Trophoblast cell (in vitro differentiated cells and primary cell): ENCODE measurements around the gene ADCK2.

Source experiments
- DNase-seq, 2 donors: peaks; one replicate each; pipeline ENCODE4 v3.0.0-alpha.2; 2016
- H2AFZ ChIP-seq: 2 replicates; pipeline ENCODE4 v1.6.1; 2013; ENCODE audit warnings: low read length, moderate library complexity, mild to moderate bottlenecking; ENCODE audit not compliant: insufficient read depth, poor library complexity
- H2AK5ac ChIP-seq: 2 replicates; pipeline ENCODE4 v1.6.1; 2013; ENCODE audit warnings: mild to moderate bottlenecking, low read length
- H2BK120ac ChIP-seq: 2 replicates; pipeline ENCODE4 v1.6.1; 2013; ENCODE audit warnings: low read length, mild to moderate bottlenecking, moderate library complexity; ENCODE audit not compliant: insufficient read depth, poor library complexity
- H2BK12ac ChIP-seq: 2 replicates; pipeline ENCODE4 v1.6.1; 2013; ENCODE audit warnings: mild to moderate bottlenecking, low read length, moderate library complexity
- H2BK5ac ChIP-seq: 2 replicates; pipeline ENCODE4 v1.6.1; 2013; ENCODE audit warnings: low read length, low read depth, moderate library complexity, mild to moderate bottlenecking; ENCODE audit not compliant: poor library complexity
- H3K14ac ChIP-seq: 2 replicates; pipeline ENCODE4 v1.6.1; 2013; ENCODE audit warnings: mild to moderate bottlenecking, low read length
- H3K18ac ChIP-seq: 2 replicates; pipeline ENCODE4 v1.6.1; 2013; ENCODE audit warnings: mild to moderate bottlenecking, low read length
- H3K23ac ChIP-seq: 2 replicates; pipeline ENCODE4 v1.6.1; 2013; ENCODE audit warnings: low read length
- H3K27ac ChIP-seq: 2 replicates; pipeline ENCODE4 v1.5.1; 2013; ENCODE audit warnings: low read depth, mild to moderate bottlenecking, inconsistent platforms, low read length, moderate library complexity
- H3K27me3 ChIP-seq: 2 replicates; pipeline ENCODE4 v1.6.1; 2013; ENCODE audit warnings: inconsistent platforms, mild to moderate bottlenecking, low read length, moderate library complexity; ENCODE audit not compliant: insufficient read depth
- H3K36me3 ChIP-seq, 2 experiments: 1 replicate in 1 of 2; 2 replicates in 1 of 2; pipeline ENCODE4 v1.6.1; 2013; ENCODE audit warnings: low read length in 2 of 2, mild to moderate bottlenecking in 2 of 2, moderate library complexity in 1 of 2; ENCODE audit not compliant: insufficient read depth in 2 of 2, control insufficient read depth in 1 of 2
- H3K4ac ChIP-seq: 2 replicates; pipeline ENCODE4 v1.6.1; 2013; ENCODE audit warnings: low read depth, mild to moderate bottlenecking, low read length, moderate library complexity
- H3K4me1 ChIP-seq, 2 experiments: 1 replicate in 1 of 2; 2 replicates in 1 of 2; pipeline ENCODE4 v1.6.1; 2013; ENCODE audit warnings: low read length in 2 of 2, mild to moderate bottlenecking in 2 of 2, moderate library complexity in 1 of 2; ENCODE audit not compliant: insufficient read depth in 2 of 2, control insufficient read depth in 1 of 2
- H3K4me2 ChIP-seq: 2 replicates; pipeline ENCODE4 v1.6.1; 2013; ENCODE audit warnings: inconsistent platforms, mild to moderate bottlenecking, low read length, moderate library complexity
- H3K4me3 ChIP-seq: 2 replicates; pipeline ENCODE4 v1.5.1; 2013; ENCODE audit warnings: mild to moderate bottlenecking, low read depth, low read length, inconsistent platforms
- H3K79me1 ChIP-seq: one replicate; pipeline ENCODE4 v1.6.1; 2013; ENCODE audit warnings: low read length
- H3K79me2 ChIP-seq: 2 replicates; pipeline ENCODE4 v1.6.1; 2013; ENCODE audit warnings: low read length, mild to moderate bottlenecking; ENCODE audit not compliant: control insufficient read depth, insufficient read depth, poor library complexity
- H3K9ac ChIP-seq: 2 replicates; pipeline ENCODE4 v1.6.1; 2013; ENCODE audit warnings: mild to moderate bottlenecking, low read length
- H3K9me3 ChIP-seq: 2 replicates; pipeline ENCODE4 v1.6.1; 2013; ENCODE audit warnings: low read depth, mild to moderate bottlenecking, control low read depth, inconsistent platforms, low read length; ENCODE audit not compliant: insufficient read depth
- H4K12ac ChIP-seq: 2 replicates; pipeline ENCODE4 v1.6.1; 2013; ENCODE audit warnings: low read depth, mild to moderate bottlenecking, low read length, moderate library complexity
- H4K8ac ChIP-seq: 2 replicates; pipeline ENCODE4 v1.6.1; 2013; ENCODE audit warnings: low read depth, mild to moderate bottlenecking, low read length, moderate library complexity
- H4K91ac ChIP-seq: one replicate; pipeline ENCODE4 v1.6.1; 2013; ENCODE audit warnings: low read depth, mild to moderate bottlenecking, low read length, moderate library complexity
- WGBS: extraction: QIAGEN DNeasy Blood & Tissue Kit; methylation state at CpG from one replicate; pipeline ENCODE4 v1.1.7; 2013; ENCODE audit warnings: missing lambda C conversion rate; ENCODE audit not compliant: insufficient read length, insufficient coverage; ENCODE audit errors: extremely low coverage; 5-methylcytosine and 5-hydroxymethylcytosine counted together

The ADCK2 gene

GRCh38 chr7:140696680-140697446 lies 24.1 kb downstream of the ADCK2 start, which contains the start of gene NDUFB2:
Gene NDUFB2, plus strand, starts transcription at chr7:140696708. Its CDS starts 37 bp downstream, at chr7:140696745.
- H3K9ac ChIP-seq: peak within 1 kb of the TSS; percentile 91
- peak within 1 kb of the TSS; percentile 81 for H3K14ac ChIP-seq
- H2BK5ac ChIP-seq: peak within 1 kb of the TSS; percentile 93
- H2BK12ac ChIP-seq: no peak within 1 kb of the TSS
- peak within 1 kb of the TSS; percentile 99 for H4K12ac ChIP-seq
- H2BK120ac ChIP-seq: peak within 1 kb of the TSS; percentile 97
- no CpG with 5 or more reads among the region's 82 CpGs for WGBS
- peak within 1 kb of the TSS; percentile 89 for H3K4ac ChIP-seq
- H3K4me3 ChIP-seq: peak within 1 kb of the TSS; percentile 94
- H3K79me1 ChIP-seq: peaks cover 12% of the 10 kb centered on the region
- no peaks in the 10 kb centered on the region for H3K9me3 ChIP-seq
- H2AK5ac ChIP-seq: no peak within 1 kb of the TSS
- H3K4me2 ChIP-seq: peak within 1 kb of the TSS; percentile 60
- H4K8ac ChIP-seq: peak within 1 kb of the TSS; percentile 99
- H3K27ac ChIP-seq: peak within 1 kb of the TSS; percentile 94
- H3K23ac ChIP-seq: no peak within 1 kb of the TSS
- H3K18ac ChIP-seq: peak within 1 kb of the TSS; percentile 100
- H3K27me3 ChIP-seq: no peaks in the 10 kb centered on the region
- H3K4me1 ChIP-seq: peaks cover 5 to 8% of the 10 kb centered on the region in 2 experiments
- H2AFZ ChIP-seq: peak within 1 kb of the TSS; percentile 99
- DNase-seq: peak; percentile 33 to 71
- peaks cover 0 to 5% of the 10 kb centered on the region in 2 experiments for H3K36me3 ChIP-seq
- peak within 1 kb of the TSS; percentile 95 for H4K91ac ChIP-seq
- H3K79me2 ChIP-seq: peaks cover 15% of the 10 kb centered on the region

DNA sequence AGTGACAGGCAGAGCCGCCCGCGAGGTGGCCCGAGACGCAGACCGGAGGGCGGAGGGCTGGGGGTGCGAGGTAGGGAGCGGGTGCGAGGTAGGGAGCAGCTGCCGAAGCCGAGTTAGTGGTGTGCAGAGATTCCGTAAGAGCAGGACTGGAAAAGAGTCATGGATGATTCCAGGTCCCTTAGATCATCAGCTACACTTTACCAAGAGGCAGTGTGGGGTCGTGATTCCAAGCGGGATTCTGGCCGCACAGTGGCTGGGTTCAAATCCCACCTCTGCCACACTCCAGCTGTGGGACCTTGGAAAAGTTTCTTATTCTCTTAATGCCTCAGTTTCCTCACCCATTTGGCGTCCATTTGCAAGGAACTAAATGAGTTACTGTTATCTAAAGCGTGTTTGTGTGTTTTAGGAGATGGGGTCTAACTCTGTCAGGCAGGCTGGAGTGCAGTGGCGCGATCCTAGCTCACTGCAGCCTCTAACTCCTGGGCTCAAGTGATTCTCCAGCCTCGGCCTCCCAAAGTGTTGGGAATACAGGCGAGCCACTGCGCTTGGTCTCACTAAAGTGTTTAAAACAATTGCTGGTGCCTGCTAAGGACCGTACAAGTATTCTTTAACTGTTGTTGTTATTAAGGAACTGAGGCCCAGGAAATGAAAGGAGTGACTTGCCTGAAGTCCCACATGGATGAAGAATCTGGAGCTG lies 24.9 kb downstream of the ADCK2 start:
- DNase-seq: no peak
- Histone ChIP-seq H3K9ac (peak overlapping the region; percentile 10), H3K4ac (peak overlapping the region; percentile 89), H3K4me2 (peak overlapping the region; percentile 60), H3K79me1 (peaks cover 12% of the 10 kb centered on the region), H4K12ac (peak overlapping the region; percentile 99), H2AFZ (peak overlapping the region; percentile 99), H4K8ac (peak overlapping the region; percentile 99), H3K27ac (peak overlapping the region; percentile 94), H3K36me3 (peaks cover 0 to 5% of the 10 kb centered on the region in 2 experiments), H3K79me2 (peaks cover 15% of the 10 kb centered on the region), H2BK120ac (no peak overlapping the region), H2BK5ac (no peak overlapping the region), H3K14ac (peak overlapping the region; percentile 81), H3K23ac (no peak overlapping the region), H3K4me1 (peaks cover 5 to 8% of the 10 kb centered on the region in 2 experiments), H3K4me3 (peak overlapping the region; percentile 94), H4K91ac (peak overlapping the region; percentile 95), H3K27me3 (no peaks in the 10 kb centered on the region), H2AK5ac (no peak overlapping the region), H3K9me3 (no peaks in the 10 kb centered on the region), H2BK12ac (no peak overlapping the region), H3K18ac (peak overlapping the region; percentile 100)
- no CpG with 5 or more reads among the region's 24 CpGs for WGBS

DNA sequence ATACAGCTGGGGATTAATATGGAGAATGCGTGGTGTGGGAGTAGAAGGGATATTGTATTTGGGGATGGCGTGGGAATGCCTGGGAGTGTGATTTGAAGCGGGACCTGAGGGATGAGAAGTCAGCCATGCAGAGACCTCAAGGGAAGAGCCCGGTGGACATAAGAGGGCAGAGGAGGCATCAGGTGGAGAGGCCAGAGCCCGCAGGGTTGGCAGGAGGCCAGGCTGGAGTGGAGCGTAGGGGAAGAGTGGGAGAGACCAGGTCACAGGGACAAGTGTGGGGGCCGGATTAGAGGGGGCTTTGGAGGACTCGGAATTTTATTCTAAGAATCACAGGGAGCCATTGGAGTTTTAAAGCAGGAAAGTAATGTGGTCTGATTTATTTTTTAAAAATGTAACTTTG lies 25.7 kb downstream of the ADCK2 start:
- Histone ChIP-seq H3K79me1 (peaks cover 12% of the 10 kb centered on the region), H3K27me3 (no peaks in the 10 kb centered on the region), H3K9me3 (no peaks in the 10 kb centered on the region), H4K91ac (no peak overlapping the region), H2BK12ac (no peak overlapping the region), H3K4me2 (no peak overlapping the region), H4K12ac (no peak overlapping the region), H3K14ac (no peak overlapping the region), H2BK5ac (no peak overlapping the region), H3K18ac (no peak overlapping the region), H2AK5ac (no peak overlapping the region), H3K4ac (peak overlapping the region; percentile 93), H3K27ac (no peak overlapping the region), H3K9ac (no peak overlapping the region), H4K8ac (no peak overlapping the region), H2AFZ (no peak overlapping the region), H2BK120ac (no peak overlapping the region), H3K36me3 (peaks cover 0 to 9% of the 10 kb centered on the region in 2 experiments), H3K4me1 (peaks cover 5 to 8% of the 10 kb centered on the region in 2 experiments), H3K4me3 (no peak overlapping the region), H3K23ac (no peak overlapping the region), H3K79me2 (peaks cover 15% of the 10 kb centered on the region)
- no peak for DNase-seq
- 100% methylated on average over 3 of the region's 8 CpGs for WGBS

- Histone ChIP-seq H3K36me3 (peaks cover 14% of the 10 kb centered on the region in 2 experiments), H2BK120ac (no peak overlapping the region), H3K4me1 (peaks cover under 1 to 1% of the 10 kb centered on the region in 2 experiments), H4K12ac (no peak overlapping the region), H2BK5ac (no peak overlapping the region), H4K8ac (no peak overlapping the region), H3K4me3 (no peak overlapping the region), H3K4me2 (no peak overlapping the region), H4K91ac (no peak overlapping the region), H3K9ac (no peak overlapping the region), H3K14ac (no peak overlapping the region), H2AK5ac (no peak overlapping the region), H3K79me1 (no peaks in the 10 kb centered on the region), H2BK12ac (no peak overlapping the region), H3K27me3 (no peaks in the 10 kb centered on the region), H3K18ac (no peak overlapping the region), H2AFZ (no peak overlapping the region), H3K23ac (no peak overlapping the region), H3K79me2 (peaks cover 4% of the 10 kb centered on the region), H3K27ac (no peak overlapping the region), H3K4ac (no peak overlapping the region), H3K9me3 (no peaks in the 10 kb centered on the region)
- WGBS: no CpG with 5 or more reads among the region's 10 CpGs
- DNase-seq: peak in 1 of 2 donors; percentile 26
Measured at GRCh38 chr7:140702774-140703173, 30.0 kb downstream of the ADCK2 start.
